Activated B cell treated with CpG ODN at 0.5 μM for 24 hours (primary cell): ENCODE measurements around the gene SULT1B1. TPM values are rescaled to one million over a fixed set of nuclear protein-coding genes. Genes with fewer than 3 reads are reported as not detected.

ENCODE experiments used
- ATAC-seq: fragments of 200-7000 bp; cut with Tn5 transposase; one replicate; pipeline ENCODE4 v1.10.0; 2021; ENCODE audit warnings: low read depth, mild to moderate bottlenecking, moderate library complexity
- CTCF ChIA-PET: fragments of 350-600 bp; sonication (Branson Sonifier 250); formaldehyde crosslinking; loops from one replicate; lab custom pipeline; 2021; ENCODE audit warnings: antibody characterized with exemption; lab: Charles Lee
- POLR2A ChIA-PET: fragments of 350-600 bp; sonication (Branson Sonifier 250); formaldehyde crosslinking; loops from one replicate; lab custom pipeline; 2021; ENCODE audit warnings: antibody characterized with exemption; lab: Charles Lee
- DNase-seq: peaks from one replicate; pipeline ENCODE4 v3.0.0; 2022
- H3K27ac Mint-ChIP-seq: one replicate; pipeline ENCODE4 v1.8.0; 2020; ENCODE audit warnings: mixed read lengths
- H3K27me3 Mint-ChIP-seq: one replicate; pipeline ENCODE4 v1.8.0; 2021; ENCODE audit warnings: mixed read lengths
- H3K36me3 Mint-ChIP-seq: one replicate; pipeline ENCODE4 v1.8.0; 2021; ENCODE audit warnings: low read depth, mixed read lengths
- H3K4me1 Mint-ChIP-seq: one replicate; pipeline ENCODE4 v1.8.0; 2021; ENCODE audit warnings: mixed read lengths
- H3K4me3 Mint-ChIP-seq: one replicate; pipeline ENCODE4 v1.8.0; 2020; ENCODE audit warnings: mild to moderate bottlenecking, mixed read lengths
- H3K9me3 Mint-ChIP-seq: one replicate; pipeline ENCODE4 v1.8.0; 2020; ENCODE audit warnings: mixed read lengths
- intact Hi-C: fragments of 100-400 bp; cut with micrococcal nuclease; formaldehyde crosslinking; loops from one replicate; pipeline ENCODE4 v1.15.1; 2024
- total RNA-seq: library from RNA; stranded (reverse); gene quantifications from 2 replicates; pipeline ENCODE4 v1.2.3, GENCODE V29; 2022
- TF ChIP-seq, protein P1 (sequence below): fragments of 200-600 bp; IDR thresholded peaks from one replicate; pipeline ENCODE4 v1.8.0; 2022; ENCODE audit warnings: antibody characterized with exemption, mild to moderate bottlenecking

Gene SULT1B1
- total RNA-seq, 1 donor from 2014 or later: 0.04 TPM

- Mint-ChIP-seq H3K27ac (no peak overlapping the region), H3K9me3 (no peaks in the 10 kb centered on the region), H3K4me1 (no peaks in the 10 kb centered on the region), H3K36me3 (no peaks in the 10 kb centered on the region), H3K27me3 (no peaks in the 10 kb centered on the region), H3K4me3 (no peak overlapping the region)
- ChIA-PET CTCF (no interaction called here), POLR2A (no interaction called here)
- TF ChIP-seq, protein P1, sequence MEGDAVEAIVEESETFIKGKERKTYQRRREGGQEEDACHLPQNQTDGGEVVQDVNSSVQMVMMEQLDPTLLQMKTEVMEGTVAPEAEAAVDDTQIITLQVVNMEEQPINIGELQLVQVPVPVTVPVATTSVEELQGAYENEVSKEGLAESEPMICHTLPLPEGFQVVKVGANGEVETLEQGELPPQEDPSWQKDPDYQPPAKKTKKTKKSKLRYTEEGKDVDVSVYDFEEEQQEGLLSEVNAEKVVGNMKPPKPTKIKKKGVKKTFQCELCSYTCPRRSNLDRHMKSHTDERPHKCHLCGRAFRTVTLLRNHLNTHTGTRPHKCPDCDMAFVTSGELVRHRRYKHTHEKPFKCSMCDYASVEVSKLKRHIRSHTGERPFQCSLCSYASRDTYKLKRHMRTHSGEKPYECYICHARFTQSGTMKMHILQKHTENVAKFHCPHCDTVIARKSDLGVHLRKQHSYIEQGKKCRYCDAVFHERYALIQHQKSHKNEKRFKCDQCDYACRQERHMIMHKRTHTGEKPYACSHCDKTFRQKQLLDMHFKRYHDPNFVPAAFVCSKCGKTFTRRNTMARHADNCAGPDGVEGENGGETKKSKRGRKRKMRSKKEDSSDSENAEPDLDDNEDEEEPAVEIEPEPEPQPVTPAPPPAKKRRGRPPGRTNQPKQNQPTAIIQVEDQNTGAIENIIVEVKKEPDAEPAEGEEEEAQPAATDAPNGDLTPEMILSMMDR: no peak
- no peak for DNase-seq
- no peak for ATAC-seq
- intact Hi-C loops: no loop called here
Measured at GRCh38 chr4:69710580-69710979, 49.8 kb downstream of the SULT1B1 start.

- intact Hi-C loops: no loop called here
- CTCF ChIA-PET: no interaction called here
- Mint-ChIP-seq H3K9me3 (no peaks in the 10 kb centered on the region), H3K4me3 (no peak overlapping the region), H3K27ac (no peak overlapping the region), H3K4me1 (no peaks in the 10 kb centered on the region), H3K36me3 (no peaks in the 10 kb centered on the region), H3K27me3 (no peaks in the 10 kb centered on the region)
- DNase-seq (no peak), ATAC-seq (no peak)
- POLR2A ChIA-PET: no interaction called here
- TF ChIP-seq, protein P1: no peak
Measured at GRCh38 chr4:69708211-69708610, 52.2 kb downstream of the SULT1B1 start.

GRCh38 chr4:69707807-69708206 lies 52.6 kb downstream of the SULT1B1 start:
- ATAC-seq: no peak
- TF ChIP-seq, protein P1: no peak
- H3K4me3 Mint-ChIP-seq: no peak overlapping the region
- CTCF ChIA-PET: no interaction called here
- intact Hi-C loops: no loop called here
- POLR2A ChIA-PET: no interaction called here
- no peaks in the 10 kb centered on the region for H3K4me1 Mint-ChIP-seq
- no peaks in the 10 kb centered on the region for H3K36me3 Mint-ChIP-seq
- H3K27ac Mint-ChIP-seq: no peak overlapping the region
- H3K27me3 Mint-ChIP-seq: no peaks in the 10 kb centered on the region
- DNase-seq: no peak
- no peaks in the 10 kb centered on the region for H3K9me3 Mint-ChIP-seq

GRCh38 chr4:69702201-69702600 lies 58.2 kb downstream of the SULT1B1 start:
- no peaks in the 10 kb centered on the region for H3K4me1 Mint-ChIP-seq
- no peaks in the 10 kb centered on the region for H3K36me3 Mint-ChIP-seq
- peaks cover 4% of the 10 kb centered on the region for H3K9me3 Mint-ChIP-seq
- intact Hi-C loops: no loop called here
- TF ChIP-seq, protein P1: no peak
- ChIA-PET POLR2A (no interaction called here), CTCF (no interaction called here)
- H3K27me3 Mint-ChIP-seq: no peaks in the 10 kb centered on the region
- no peak overlapping the region for H3K4me3 Mint-ChIP-seq
- ATAC-seq: no peak
- H3K27ac Mint-ChIP-seq: no peak overlapping the region
- DNase-seq: no peak

- intact Hi-C loops: no loop called here
- ChIA-PET CTCF (no interaction called here), POLR2A (no interaction called here)
- H3K4me3 Mint-ChIP-seq: no peak overlapping the region
- no peaks in the 10 kb centered on the region for H3K27me3 Mint-ChIP-seq
- ATAC-seq: no peak
- no peaks in the 10 kb centered on the region for H3K36me3 Mint-ChIP-seq
- DNase-seq: no peak
- H3K9me3 Mint-ChIP-seq: peaks cover 4% of the 10 kb centered on the region
- H3K27ac Mint-ChIP-seq: no peak overlapping the region
- H3K4me1 Mint-ChIP-seq: no peaks in the 10 kb centered on the region
- TF ChIP-seq, protein P1: no peak
Measured at GRCh38 chr4:69701696-69702095, 58.7 kb downstream of the SULT1B1 start.
